HG02970 (cell line): ENCODE results near the gene ATP2B3.

Experiments used
- ATAC-seq: cut with Tn5 transposase; IDR thresholded peaks from one replicate; pipeline ENCODE4 v1.9.1; 2021; ENCODE audit warnings: mild to moderate bottlenecking, moderate library complexity, moderate number of reproducible peaks; ENCODE audit not compliant: unreplicated experiment, low FRiP score

The ATP2B3 gene

DNA sequence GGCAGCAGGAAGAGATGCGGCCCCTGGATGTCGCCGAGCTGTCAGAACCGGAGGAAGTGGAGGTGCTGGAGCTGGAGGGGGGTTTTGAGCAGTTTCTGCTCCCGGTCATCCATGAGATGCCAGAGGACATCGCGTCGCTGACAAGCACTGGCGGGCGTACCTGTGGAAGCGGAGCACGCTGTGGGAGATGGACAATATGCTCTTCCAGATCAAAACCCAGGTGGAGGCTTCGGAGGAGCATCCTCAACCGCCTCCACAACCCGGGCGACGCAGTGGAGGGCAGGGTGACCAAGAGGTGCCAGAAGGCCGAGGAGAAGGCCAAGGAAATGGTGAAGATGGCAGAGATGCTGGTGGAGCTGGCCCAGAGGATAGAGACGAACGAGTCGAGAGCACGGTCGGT, 89.1 kb downstream of the ATP2B3 start:
- ATAC-seq: no peak

GRCh38 chrX:153608376-153608775, 90.9 kb downstream of the ATP2B3 start:
- no peak for ATAC-seq

GRCh38 chrX:153608806-153609205, 91.4 kb downstream of the ATP2B3 start:
- ATAC-seq: no peak

- ATAC-seq: no peak
Observed at GRCh38 chrX:153609917-153610835, 92.7 kb downstream of the ATP2B3 start.

GRCh38 chrX:153610836-153611213, 93.4 kb downstream of the ATP2B3 start:
- ATAC-seq: no peak

DNA sequence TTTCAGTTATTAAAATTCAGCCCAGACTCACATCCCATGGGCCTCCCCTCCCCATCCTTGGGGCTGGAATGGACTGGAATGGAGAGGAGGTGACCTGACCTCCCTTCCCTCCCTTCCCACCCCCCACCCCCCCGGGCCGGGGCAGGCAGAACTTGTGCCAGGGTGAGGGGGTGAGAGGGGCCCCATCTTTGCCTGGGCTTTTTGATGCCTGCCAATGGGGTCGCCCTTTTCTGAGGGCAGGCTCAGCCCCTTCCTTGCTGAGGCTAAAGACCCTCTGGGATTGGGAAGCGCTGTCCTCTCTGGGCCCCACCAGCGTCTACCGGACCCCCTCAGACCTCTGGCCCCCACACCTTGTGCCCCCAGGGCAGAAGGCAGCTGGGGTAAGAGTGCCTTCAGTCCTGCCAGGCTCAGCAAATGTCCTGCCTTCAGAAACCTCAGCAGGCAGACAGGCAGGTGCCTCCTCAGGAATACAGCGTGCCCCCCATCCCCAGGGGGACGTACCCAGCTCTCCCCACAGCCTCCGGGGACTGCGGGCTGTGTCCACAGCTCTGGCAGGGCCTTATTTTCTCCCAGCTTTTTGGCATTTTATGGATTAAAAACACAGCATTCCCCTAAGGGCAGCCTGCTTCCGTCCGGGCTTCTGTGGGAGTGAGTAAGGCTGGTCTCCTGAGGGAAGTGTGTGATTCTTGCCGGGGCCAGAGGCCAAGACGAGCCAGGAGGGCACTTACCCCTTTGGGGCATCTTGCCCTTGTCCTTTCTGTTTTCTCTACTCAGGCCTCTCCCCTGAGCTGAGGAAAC, 94.1 kb downstream of the ATP2B3 start:
- ATAC-seq: no peak

GRCh38 chrX:153612413-153612812, 95.0 kb downstream of the ATP2B3 start:
- no peak for ATAC-seq

DNA sequence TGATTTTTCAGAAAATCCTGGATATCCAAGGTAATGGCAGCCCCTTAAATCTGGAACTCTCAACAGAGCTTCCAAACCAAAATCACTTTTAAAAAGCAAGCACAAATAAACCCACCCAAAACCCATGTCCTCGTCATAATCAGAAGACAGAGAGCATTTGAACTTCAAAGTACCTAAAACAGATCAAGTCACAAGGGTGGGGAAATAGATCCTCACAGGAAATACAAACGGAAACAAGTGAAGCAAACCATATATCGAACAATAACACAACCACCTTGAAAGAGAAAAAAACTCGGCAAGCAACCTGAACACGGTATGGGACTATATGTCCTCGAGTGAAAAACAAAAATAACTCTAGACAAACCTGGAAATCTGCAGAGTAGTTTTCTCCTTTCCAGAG, 97.4 kb downstream of the ATP2B3 start:
- no peak for ATAC-seq

- ATAC-seq: no peak
Observed at GRCh38 chrX:153620576-153620975, 103.1 kb downstream of the ATP2B3 start.

DNA sequence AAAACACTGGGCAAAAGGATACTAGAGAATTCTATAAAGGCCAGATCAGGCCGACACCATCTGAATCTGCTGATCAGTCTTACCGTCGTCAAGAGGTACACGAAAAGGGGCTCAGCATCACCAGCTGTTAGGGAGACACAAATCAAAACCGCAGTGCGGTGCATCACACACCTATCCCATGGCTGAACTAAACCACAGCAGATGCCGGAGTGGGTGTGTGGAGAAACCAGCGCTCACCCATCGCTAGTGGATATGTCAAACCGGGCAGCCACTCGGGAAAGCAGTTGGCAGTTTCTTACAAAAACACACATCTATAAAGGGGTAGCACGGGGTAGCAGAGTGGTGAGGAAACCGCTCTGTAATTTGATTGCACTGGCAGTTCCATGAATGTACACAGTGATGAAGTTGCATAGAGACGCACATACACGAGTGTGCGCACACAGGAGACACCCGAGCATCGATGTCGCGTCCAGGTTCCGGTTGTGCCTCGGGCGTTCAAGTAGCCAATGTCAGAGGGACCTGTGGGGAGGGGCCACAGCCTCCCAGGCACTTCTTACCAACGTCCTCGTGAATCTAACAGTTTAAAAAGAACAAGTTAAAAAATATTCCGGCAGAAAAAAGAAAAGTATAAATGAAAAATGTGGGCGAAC, 104.6 kb downstream of the ATP2B3 start:
- no peak for ATAC-seq

DNA sequence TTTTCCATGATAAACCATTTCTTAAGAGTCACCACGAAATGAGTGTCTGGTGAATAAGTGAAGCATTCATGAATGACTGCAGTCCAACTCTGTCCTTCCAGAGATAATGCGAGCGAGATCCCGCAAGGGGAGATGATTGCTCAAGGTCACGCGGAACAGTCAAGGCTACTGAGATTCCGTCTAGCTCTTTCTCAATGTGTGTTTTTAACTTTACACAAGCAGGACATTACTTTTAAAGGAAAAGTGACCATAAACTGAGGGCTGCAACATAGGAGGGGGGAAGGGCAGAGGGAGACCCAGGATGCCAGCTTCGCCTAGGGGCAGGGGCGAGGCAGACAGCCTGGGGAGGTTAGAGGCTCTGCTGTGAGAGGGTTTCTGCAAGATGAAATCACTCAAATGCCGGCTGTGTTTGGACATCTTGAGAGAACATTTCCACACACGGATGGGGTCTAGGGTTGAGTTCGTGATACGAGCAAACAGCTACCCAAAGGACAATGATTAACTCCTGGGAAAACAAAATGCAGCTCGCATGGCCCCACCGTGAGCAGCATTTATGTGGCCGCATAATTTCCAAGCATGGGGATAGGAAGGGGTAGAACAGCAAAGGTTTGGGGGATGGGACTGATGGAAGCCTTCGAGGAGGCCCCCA, 105.3 kb downstream of the ATP2B3 start:
- no peak for ATAC-seq

GRCh38 chrX:153623310-153624029, 106.0 kb downstream of the ATP2B3 start:
- ATAC-seq: no peak

DNA sequence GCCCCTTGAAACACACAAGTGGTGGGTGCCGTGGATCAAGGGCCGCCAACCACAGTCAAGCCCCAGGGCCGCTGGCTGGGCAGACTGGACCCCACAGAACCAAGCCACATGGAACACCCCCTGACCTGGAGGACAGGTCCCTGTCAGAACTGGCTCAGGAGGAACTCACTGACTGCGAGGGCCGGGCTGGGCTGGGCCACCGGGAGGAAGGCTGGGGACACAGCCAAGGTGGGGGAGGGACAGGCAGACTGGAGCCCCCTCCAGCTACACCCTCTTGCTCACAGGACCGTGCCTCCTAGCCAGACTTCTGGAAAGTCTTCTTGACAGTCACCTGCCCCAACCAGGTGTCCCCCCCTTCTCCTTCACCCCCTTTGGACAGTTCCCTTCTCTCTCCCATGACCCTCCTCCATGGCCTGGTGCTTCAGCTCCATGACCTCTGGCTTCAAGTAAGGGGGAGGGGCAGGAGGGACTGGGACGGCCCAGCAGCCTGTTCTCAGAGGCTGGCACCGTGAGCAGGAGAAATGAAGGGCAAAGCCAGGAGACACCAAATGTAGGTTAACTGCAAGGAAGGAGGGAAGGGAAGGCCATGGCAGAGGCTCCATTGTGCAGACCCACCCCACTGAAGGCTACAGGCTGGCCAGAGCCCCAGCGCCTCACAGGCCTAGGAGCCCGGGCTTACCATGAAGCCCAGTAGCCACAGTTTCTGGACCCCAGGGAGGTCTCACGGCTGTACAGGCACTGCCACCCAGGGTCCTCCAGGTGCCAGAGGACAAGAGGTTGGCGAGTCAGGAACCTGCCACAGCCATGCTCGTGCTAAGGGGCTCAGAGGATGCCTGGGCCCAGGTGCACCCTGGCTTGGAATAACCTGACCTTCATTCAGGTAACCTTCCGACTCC, 107.0 kb downstream of the ATP2B3 start:
- ATAC-seq: no peak

DNA sequence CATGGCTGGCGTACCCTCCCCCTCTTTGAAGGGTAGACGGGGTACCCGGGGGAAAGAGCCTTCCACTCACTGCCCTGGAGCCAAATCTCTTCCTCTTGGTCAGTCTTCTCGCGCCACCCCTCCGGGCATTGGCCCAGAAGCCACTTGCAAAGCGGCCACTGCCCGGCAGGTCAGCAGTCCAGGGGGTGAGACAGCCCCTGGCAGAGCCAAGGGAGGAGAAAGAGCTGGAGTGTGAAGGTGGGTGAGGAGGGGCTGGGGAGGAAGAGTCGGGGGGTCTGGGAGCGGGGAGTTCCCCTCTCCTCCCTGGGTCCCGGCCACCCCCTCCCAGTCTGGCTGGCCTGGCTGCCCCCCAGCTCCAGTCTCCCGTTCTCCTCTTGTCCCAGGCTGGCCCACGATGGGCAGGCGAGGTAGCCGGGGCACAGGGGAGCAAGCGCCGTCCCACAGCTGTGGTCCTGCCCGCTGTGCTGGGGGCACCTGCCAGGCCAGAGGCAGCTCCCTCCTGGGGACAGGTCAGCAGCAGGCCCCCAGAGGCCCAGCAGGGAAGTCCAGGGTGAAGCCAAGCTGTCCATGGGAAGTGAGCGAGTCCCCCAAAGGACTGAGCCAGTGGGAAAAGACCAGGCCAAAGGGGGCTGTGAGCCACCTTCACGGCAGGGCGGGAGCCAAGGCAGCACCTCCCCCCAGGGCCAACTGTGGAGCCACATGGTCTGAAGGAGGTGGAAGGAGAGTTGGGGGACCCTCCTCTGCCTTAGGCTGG, 108.0 kb downstream of the ATP2B3 start:
- no peak for ATAC-seq

DNA sequence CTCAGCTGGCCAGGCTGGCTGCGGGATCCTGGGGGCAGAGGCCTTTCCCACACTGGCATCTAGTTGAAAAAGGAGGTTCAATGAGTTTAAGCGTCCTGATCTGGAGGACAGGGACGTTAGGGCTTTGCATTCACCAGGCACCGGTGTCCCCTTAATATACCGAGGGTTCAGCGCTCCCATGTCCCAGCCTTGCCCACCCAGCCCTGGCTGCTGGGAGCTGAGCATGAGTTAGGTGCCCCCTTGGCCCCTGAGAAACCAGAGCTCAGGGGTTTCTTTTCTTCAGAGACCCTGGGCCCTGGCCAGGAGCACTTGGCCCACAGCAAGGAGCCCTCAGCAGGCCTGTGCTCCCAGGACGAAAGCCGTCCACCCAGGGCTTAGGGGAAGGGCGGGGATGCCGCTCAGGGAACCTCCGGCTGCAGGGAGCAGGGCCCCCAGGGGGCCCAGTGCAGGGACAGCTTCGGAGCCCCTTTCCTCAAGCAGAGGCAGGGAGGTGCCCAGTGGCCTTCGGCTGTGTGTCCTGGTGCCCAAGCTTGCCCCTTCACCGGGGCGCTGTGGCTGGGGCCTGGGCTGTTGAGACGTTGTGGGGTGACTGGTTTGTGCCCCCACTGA, 108.7 kb downstream of the ATP2B3 start:
- ATAC-seq: no peak

DNA sequence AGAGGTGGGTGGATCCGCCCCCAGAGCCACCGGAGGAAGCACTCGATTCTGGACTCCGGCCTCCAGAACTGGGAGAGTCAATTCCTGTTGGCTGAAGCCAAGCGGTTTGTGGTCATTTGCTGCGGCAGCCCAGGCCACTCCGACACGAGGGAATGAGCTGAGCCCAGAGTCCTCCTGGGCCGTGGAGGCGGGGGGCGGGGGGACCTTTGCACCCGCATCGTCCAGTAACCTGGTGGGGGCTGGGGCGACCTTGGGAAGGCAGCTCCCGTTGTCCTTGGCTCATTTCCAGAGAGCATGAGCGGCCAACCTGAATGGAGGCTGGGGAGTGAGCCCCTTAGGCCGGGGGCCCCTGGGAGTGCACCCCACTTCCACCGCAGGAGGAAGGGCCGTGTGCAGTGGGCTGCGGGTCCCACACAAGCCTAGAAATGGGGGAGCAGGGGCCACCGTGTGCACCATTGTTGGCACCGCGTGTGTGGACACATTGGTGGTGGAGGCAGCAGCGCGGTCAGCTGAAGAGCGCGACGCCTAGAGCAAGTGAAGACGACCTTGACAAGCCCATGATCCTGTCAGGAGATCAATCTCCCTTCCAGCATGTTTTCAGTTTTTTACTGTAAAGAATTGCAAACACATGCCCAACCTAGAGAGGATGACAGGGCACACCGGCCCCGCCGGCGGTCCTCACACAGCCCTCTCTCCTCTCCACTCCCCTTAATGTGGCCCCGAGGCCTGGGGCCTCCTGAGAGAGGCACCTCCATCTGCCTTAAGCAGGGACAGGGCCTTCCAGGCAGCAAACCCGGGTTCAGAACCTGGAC, 109.6 kb downstream of the ATP2B3 start:
- no peak for ATAC-seq

GRCh38 chrX:153627675-153628111, 110.3 kb downstream of the ATP2B3 start:
- no peak for ATAC-seq
